H1 (cell line): ENCODE measurements around the gene SPON2. TPM values are rescaled to one million over a fixed set of nuclear protein-coding genes. Genes with fewer than 3 reads are reported as not detected.

Experiments used
- polyA plus RNA-seq, 7 experiments: library from polyadenylated mRNA; depleted of rRNA in 3 of 7; stranded (reverse) in 5 of 7; unstranded in 2 of 7; fragments of >200 nt in 5 of 7; fragments of 200-250 nt in 2 of 7; gene quantifications; 1 replicate in 5 of 7; 2 replicates in 1 of 7; 4 replicates in 1 of 7; pipeline versions ENCODE4 v1.2.1 to v1.2.3, GENCODE V29; 2011 to 2013; ENCODE audit warnings: missing spikeins in 2 of 7, mixed read lengths in 2 of 7
- total RNA-seq: library from RNA; stranded (reverse); fragmentation: NEBNext Ultra II Directional; extraction: Animal tissue kit (Norgen Biotek cat#: 25700); gene quantifications from 2 replicates; pipeline ENCODE4 v1.2.1, GENCODE V29; 2021
- TF ChIP-seq, protein P1 (sequence below), 3 experiments: IDR thresholded peaks; 1 replicate in 2 of 3; 2 replicates in 1 of 3; pipeline versions ENCODE4 v1.5.1 to v1.6.1; 2011; ENCODE audit warnings: low read length in 3 of 3, mild to moderate bottlenecking in 3 of 3, inconsistent platforms in 2 of 3, low read depth in 1 of 3, moderate library complexity in 1 of 3; ENCODE audit not compliant: insufficient read depth in 1 of 3; ENCODE audit errors: control extremely low read depth in 1 of 3

The SPON2 gene
- total and polyA plus RNA-seq, 2 of the 8 experiments (the other 6 are each of a cell fraction or from before 2014, with no cell fraction given) = 2.8 to 3.2 TPM

DNA sequence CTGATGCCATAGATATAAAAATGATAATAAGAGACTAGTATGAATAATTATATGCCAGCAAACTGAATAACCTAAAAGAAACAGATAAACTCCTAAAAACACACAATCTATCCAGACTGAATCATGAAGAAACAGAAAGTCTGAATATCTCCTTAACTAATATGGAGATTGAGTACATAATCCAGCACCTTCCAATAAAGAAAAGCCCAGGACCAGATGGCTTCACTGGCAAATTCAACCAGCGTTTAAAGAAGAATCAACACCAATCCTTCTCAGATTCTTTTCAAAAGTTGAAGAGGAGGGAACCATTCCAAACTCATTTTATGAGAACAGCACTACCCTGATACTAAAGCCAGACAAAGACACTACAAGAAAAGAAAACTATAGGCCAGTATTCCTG lies 32.5 kb downstream of the SPON2 start (continued):
- TF ChIP-seq, protein P1, sequence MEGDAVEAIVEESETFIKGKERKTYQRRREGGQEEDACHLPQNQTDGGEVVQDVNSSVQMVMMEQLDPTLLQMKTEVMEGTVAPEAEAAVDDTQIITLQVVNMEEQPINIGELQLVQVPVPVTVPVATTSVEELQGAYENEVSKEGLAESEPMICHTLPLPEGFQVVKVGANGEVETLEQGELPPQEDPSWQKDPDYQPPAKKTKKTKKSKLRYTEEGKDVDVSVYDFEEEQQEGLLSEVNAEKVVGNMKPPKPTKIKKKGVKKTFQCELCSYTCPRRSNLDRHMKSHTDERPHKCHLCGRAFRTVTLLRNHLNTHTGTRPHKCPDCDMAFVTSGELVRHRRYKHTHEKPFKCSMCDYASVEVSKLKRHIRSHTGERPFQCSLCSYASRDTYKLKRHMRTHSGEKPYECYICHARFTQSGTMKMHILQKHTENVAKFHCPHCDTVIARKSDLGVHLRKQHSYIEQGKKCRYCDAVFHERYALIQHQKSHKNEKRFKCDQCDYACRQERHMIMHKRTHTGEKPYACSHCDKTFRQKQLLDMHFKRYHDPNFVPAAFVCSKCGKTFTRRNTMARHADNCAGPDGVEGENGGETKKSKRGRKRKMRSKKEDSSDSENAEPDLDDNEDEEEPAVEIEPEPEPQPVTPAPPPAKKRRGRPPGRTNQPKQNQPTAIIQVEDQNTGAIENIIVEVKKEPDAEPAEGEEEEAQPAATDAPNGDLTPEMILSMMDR (IDR thresholded peaks at IDR 0.05; ENCODE audit: control extremely low read depth in 1 of 3, insufficient read depth in 1 of 3, low read depth in 1 of 3, low read length in 3 of 3) = no peak
- TF ChIP-seq, all 59 proteins: peak for 0
